Measurements from ENCODE around the gene CT55.

GRCh38 chrX:135213200-135213844 is 42.1 kb upstream of the CT55 start:
- TF ChIP-seq EZH2 (IDR thresholded peaks at IDR 0.05; ENCODE audit: low read depth, unreplicated experiment) (no peak), EZH2phosphoT487 (IDR thresholded peaks at IDR 0.05; ENCODE audit: unreplicated experiment) (no peak), CTCF (conservative IDR thresholded peaks at IDR 0.05; ENCODE audit: low read depth in 2 of 2) (no peak), POLR2AphosphoS5 (IDR thresholded peaks at IDR 0.05; ENCODE audit: low read depth) (no peak)

Data from GM23338 (cell line).